Type B pancreatic cell (in vitro differentiated cells): Measurements from ENCODE around the gene DSCAML1. TPM values are rescaled to one million over a fixed set of nuclear protein-coding genes. Genes with fewer than 3 reads are reported as not detected.

Experiments
- DNase-seq: peaks from one replicate; pipeline ENCODE4 v3.0.0; 2021; ENCODE audit warnings: mixed read lengths; ENCODE audit not compliant: unreplicated experiment; ENCODE audit errors: extremely low spot score
- H3K27ac Mint-ChIP-seq: 2 replicates; pipeline ENCODE4 v1.8.0; 2021; ENCODE audit warnings: mild to moderate bottlenecking, mixed read lengths
- H3K27me3 Mint-ChIP-seq: 2 replicates; pipeline ENCODE4 v1.8.0; 2021; ENCODE audit warnings: mixed read lengths
- H3K36me3 Mint-ChIP-seq: 2 replicates; pipeline ENCODE4 v1.8.0; 2021; ENCODE audit warnings: mixed read lengths
- H3K4me1 Mint-ChIP-seq: one replicate; pipeline ENCODE4 v1.8.0; 2021; ENCODE audit warnings: mixed read lengths; ENCODE audit not compliant: unreplicated experiment
- H3K4me3 Mint-ChIP-seq: 2 replicates; pipeline ENCODE4 v1.8.0; 2021; ENCODE audit warnings: mild to moderate bottlenecking, mixed read lengths
- H3K9me3 Mint-ChIP-seq: 2 replicates; pipeline ENCODE4 v1.8.0; 2021; ENCODE audit warnings: mixed read lengths
- CTCF ChIP-seq: fragments of 200-600 bp; sonication (generic); conservative IDR thresholded peaks from 2 replicates; pipeline ENCODE4 v1.5.0; 2021; ENCODE audit warnings: antibody characterized with exemption, mild to moderate bottlenecking
- total RNA-seq: library from RNA; stranded (reverse); gene quantifications from 2 replicates; pipeline ENCODE4 v1.2.1, GENCODE V29; 2021; ENCODE audit warnings: low replicate concordance

The DSCAML1 gene
- total RNA-seq, 1 donor from 2014 or later, result 5.8 TPM

GRCh38 chr11:117684731-117685130, 112.3 kb downstream of the DSCAML1 start:
- Mint-ChIP-seq H3K9me3 (no peaks in the 10 kb centered on the region), H3K27ac (no peak overlapping the region), H3K4me3 (no peak overlapping the region), H3K27me3 (peaks cover 26% of the 10 kb centered on the region), H3K4me1 (peaks cover 20% of the 10 kb centered on the region), H3K36me3 (no peaks in the 10 kb centered on the region)
- no peak for DNase-seq
- TF ChIP-seq CTCF, result no peak

- Mint-ChIP-seq H3K27ac (no peak overlapping the region), H3K36me3 (no peaks in the 10 kb centered on the region), H3K9me3 (no peaks in the 10 kb centered on the region), H3K27me3 (peaks cover 22% of the 10 kb centered on the region), H3K4me1 (peaks cover 20% of the 10 kb centered on the region), H3K4me3 (no peak overlapping the region)
- no peak for DNase-seq
- no peak for TF ChIP-seq CTCF
Observed at GRCh38 chr11:117684111-117684510, 112.9 kb downstream of the DSCAML1 start.

GRCh38 chr11:117681438-117681837, 115.6 kb downstream of the DSCAML1 start:
- Mint-ChIP-seq H3K4me3 (no peak overlapping the region), H3K9me3 (no peaks in the 10 kb centered on the region), H3K27ac (no peak overlapping the region), H3K4me1 (peaks cover 30% of the 10 kb centered on the region), H3K27me3 (peaks cover 24% of the 10 kb centered on the region), H3K36me3 (no peaks in the 10 kb centered on the region)
- TF ChIP-seq CTCF, result no peak
- no peak for DNase-seq

- H3K4me3 Mint-ChIP-seq, result no peak overlapping the region
- no peaks in the 10 kb centered on the region for H3K9me3 Mint-ChIP-seq
- DNase-seq, result no peak
- H3K27me3 Mint-ChIP-seq, result peaks cover 30% of the 10 kb centered on the region
- peaks cover 30% of the 10 kb centered on the region for H3K4me1 Mint-ChIP-seq
- H3K36me3 Mint-ChIP-seq, result no peaks in the 10 kb centered on the region
- no peak overlapping the region for H3K27ac Mint-ChIP-seq
- TF ChIP-seq CTCF, result no peak
Observed at GRCh38 chr11:117679461-117679860, 117.6 kb downstream of the DSCAML1 start.

GRCh38 chr11:117678658-117679406, 118.2 kb downstream of the DSCAML1 start:
- H3K27ac Mint-ChIP-seq, result no peak overlapping the region
- no peaks in the 10 kb centered on the region for H3K9me3 Mint-ChIP-seq
- peaks cover 26% of the 10 kb centered on the region for H3K4me1 Mint-ChIP-seq
- no peak for TF ChIP-seq CTCF
- H3K27me3 Mint-ChIP-seq, result peaks cover 34% of the 10 kb centered on the region
- no peak for DNase-seq
- no peaks in the 10 kb centered on the region for H3K36me3 Mint-ChIP-seq
- H3K4me3 Mint-ChIP-seq, result no peak overlapping the region
